ENCODE measurements around the gene SLC26A6. TPM values are rescaled to one million over a fixed set of nuclear protein-coding genes. Genes with fewer than 3 reads are reported as not detected.

The SLC26A6 gene
- total RNA-seq, 2 experiments from 2014 or later, result 58.0 to 61.5 TPM

GRCh38 chr3:48628277-48629017, 6.8 kb downstream of the SLC26A6 start:
- H3K27ac Mint-ChIP-seq, result no peak overlapping the region
- POLR2A ChIA-PET, result no interaction called here
- H3K36me3 Mint-ChIP-seq (ENCODE audit: low read depth), result peaks cover 47% of the 10 kb centered on the region

GRCh38 chr3:48625600-48625999, 9.7 kb downstream of the SLC26A6 start:
- ChIA-PET CTCF (interaction anchor here (4.2 kb wide), 1 partner anchor 9 kb away, joined by 42 read pairs; the partner anchor contains the start of gene SLC26A6), POLR2A (no interaction called here)
- Mint-ChIP-seq H3K9me3 (ENCODE audit: insufficient read depth) (no peaks in the 10 kb centered on the region), H3K36me3 (ENCODE audit: low read depth) (peaks cover 36% of the 10 kb centered on the region), H3K4me3 (no peak overlapping the region), H3K27ac (no peak overlapping the region), H3K4me1 (ENCODE audit: low read depth) (peaks cover 13% of the 10 kb centered on the region), H3K27me3 (ENCODE audit: low read depth) (no peaks in the 10 kb centered on the region)
- DNase-seq, result no peak
- ATAC-seq, result no peak

More at GRCh38 chr3:48628277-48629017, 6.8 kb downstream of the SLC26A6 start:
- ATAC-seq (no peak), DNase-seq (no peak)
- Mint-ChIP-seq H3K27me3 (ENCODE audit: low read depth) (no peaks in the 10 kb centered on the region), H3K4me3 (no peak overlapping the region), H3K9me3 (ENCODE audit: insufficient read depth) (no peaks in the 10 kb centered on the region), H3K4me1 (ENCODE audit: low read depth) (peaks cover 13% of the 10 kb centered on the region)
- CTCF ChIA-PET, result no interaction called here

GRCh38 chr3:48624767-48625166, 10.5 kb downstream of the SLC26A6 start:
- H3K27me3 Mint-ChIP-seq (ENCODE audit: low read depth), result no peaks in the 10 kb centered on the region
- no peak overlapping the region for H3K27ac Mint-ChIP-seq
- no peaks in the 10 kb centered on the region for H3K9me3 Mint-ChIP-seq (ENCODE audit: insufficient read depth)
- no peak for ATAC-seq
- ChIA-PET POLR2A (no interaction called here), CTCF (interaction anchor here (1.1 to 4.2 kb wide), 3 partner anchors 10 to 273 kb away, joined by 3 to 42 read pairs (median 5); partner anchors contain the start of gene SLC26A6)
- no peak for DNase-seq
- H3K4me1 Mint-ChIP-seq (ENCODE audit: low read depth), result peaks cover 13% of the 10 kb centered on the region
- peaks cover 33% of the 10 kb centered on the region for H3K36me3 Mint-ChIP-seq (ENCODE audit: low read depth)
- H3K4me3 Mint-ChIP-seq, result no peak overlapping the region

- peak overlapping the region; percentile 47 for H3K27ac Mint-ChIP-seq
- H3K4me3 Mint-ChIP-seq, result no peak overlapping the region
- CTCF ChIA-PET, result interaction anchor here (1.1 to 4.2 kb wide), 4 partner anchors 11 to 272 kb away, joined by 3 to 42 read pairs (median 4); partner anchors contain the start of genes NCKIPSD and SLC26A6
- H3K9me3 Mint-ChIP-seq (ENCODE audit: insufficient read depth), result no peaks in the 10 kb centered on the region
- ATAC-seq (no peak), DNase-seq (no peak)
- peaks cover 13% of the 10 kb centered on the region for H3K4me1 Mint-ChIP-seq (ENCODE audit: low read depth)
- POLR2A ChIA-PET, result interaction anchor here (0.6 kb wide), 2 partner anchors 92 to 293 kb away, joined by 3 read pairs; no protein-coding TSS in a partner anchor
- H3K36me3 Mint-ChIP-seq (ENCODE audit: low read depth), result peaks cover 26% of the 10 kb centered on the region
- H3K27me3 Mint-ChIP-seq (ENCODE audit: low read depth), result no peaks in the 10 kb centered on the region
Observed at GRCh38 chr3:48623851-48624547, 11.3 kb downstream of the SLC26A6 start.

GRCh38 chr3:48621461-48621869, 13.8 kb downstream of the SLC26A6 start, which contains the start of gene TMEM89:
TSS of gene TMEM89 (minus strand) at chr3:48621769. CDS start at chr3:48621756, 13 bp downstream.
- DNase-seq (no peak), ATAC-seq (no peak)
- no peak within 1 kb of the TSS for H3K27ac Mint-ChIP-seq
- no peaks in the 10 kb centered on the region for H3K27me3 Mint-ChIP-seq (ENCODE audit: low read depth)
- CTCF ChIA-PET, result no interaction called here
- H3K9me3 Mint-ChIP-seq (ENCODE audit: insufficient read depth), result peaks cover 8% of the 10 kb centered on the region
- POLR2A ChIA-PET, result interaction anchor here (0.7 kb wide), 1 partner anchor 8 kb away, joined by 6 read pairs; no protein-coding TSS in a partner anchor
- no peak within 1 kb of the TSS for H3K4me3 Mint-ChIP-seq
- peaks cover 13% of the 10 kb centered on the region for H3K4me1 Mint-ChIP-seq (ENCODE audit: low read depth)
- peaks cover 21% of the 10 kb centered on the region for H3K36me3 Mint-ChIP-seq (ENCODE audit: low read depth)

- ChIA-PET CTCF (no interaction called here), POLR2A (interaction anchor here (0.6 to 0.7 kb wide), 2 partner anchors 10 to 16 kb away, joined by 3 read pairs; partner anchors contain the start of gene UQCRC1)
- Mint-ChIP-seq H3K27ac (no peak overlapping the region), H3K4me3 (no peak overlapping the region), H3K27me3 (ENCODE audit: low read depth) (no peaks in the 10 kb centered on the region), H3K4me1 (ENCODE audit: low read depth) (peaks cover 10% of the 10 kb centered on the region), H3K36me3 (ENCODE audit: low read depth) (peaks cover 18% of the 10 kb centered on the region), H3K9me3 (ENCODE audit: insufficient read depth) (peaks cover 12% of the 10 kb centered on the region)
- ATAC-seq, result no peak
- DNase-seq, result no peak
Observed at GRCh38 chr3:48619541-48620524, 15.4 kb downstream of the SLC26A6 start.

- Mint-ChIP-seq H3K27me3 (ENCODE audit: low read depth) (no peaks in the 10 kb centered on the region), H3K27ac (no peak overlapping the region), H3K36me3 (ENCODE audit: low read depth) (peaks cover 9% of the 10 kb centered on the region), H3K9me3 (ENCODE audit: insufficient read depth) (peaks cover 12% of the 10 kb centered on the region), H3K4me3 (no peak overlapping the region), H3K4me1 (ENCODE audit: low read depth) (peaks cover 7% of the 10 kb centered on the region)
- ChIA-PET POLR2A (no interaction called here), CTCF (no interaction called here)
- DNase-seq, result no peak
- no peak for ATAC-seq
Observed at GRCh38 chr3:48617559-48617958, 17.7 kb downstream of the SLC26A6 start.

GRCh38 chr3:48614044-48614443, 21.2 kb downstream of the SLC26A6 start:
- ChIA-PET POLR2A (interaction anchor here (0.6 kb wide), 1 partner anchor 359 kb away, joined by 5 read pairs; no protein-coding TSS in a partner anchor), CTCF (interaction anchor here (1.2 to 1.6 kb wide), 2 partner anchors 10 to 213 kb away, joined by 3 to 5 read pairs; no protein-coding TSS in a partner anchor)
- no peak for DNase-seq
- Mint-ChIP-seq H3K9me3 (ENCODE audit: insufficient read depth) (peaks cover 12% of the 10 kb centered on the region), H3K4me3 (no peak overlapping the region), H3K27me3 (ENCODE audit: low read depth) (no peaks in the 10 kb centered on the region), H3K36me3 (ENCODE audit: low read depth) (peaks cover 10% of the 10 kb centered on the region), H3K4me1 (ENCODE audit: low read depth) (peaks cover 11% of the 10 kb centered on the region), H3K27ac (no peak overlapping the region)
- no peak for ATAC-seq

- H3K27me3 Mint-ChIP-seq (ENCODE audit: low read depth), result no peaks in the 10 kb centered on the region
- H3K4me3 Mint-ChIP-seq, result no peak overlapping the region
- peaks cover 17% of the 10 kb centered on the region for H3K36me3 Mint-ChIP-seq (ENCODE audit: low read depth)
- CTCF ChIA-PET, result interaction anchor here (1.6 kb wide), 1 partner anchor 12 kb away, joined by 5 read pairs; no protein-coding TSS in a partner anchor
- no peak for ATAC-seq
- H3K4me1 Mint-ChIP-seq (ENCODE audit: low read depth), result peaks cover 21% of the 10 kb centered on the region
- H3K27ac Mint-ChIP-seq, result no peak overlapping the region
- H3K9me3 Mint-ChIP-seq (ENCODE audit: insufficient read depth), result peaks cover 6% of the 10 kb centered on the region
- DNase-seq, result no peak
- POLR2A ChIA-PET, result interaction anchor here (0.6 kb wide), 1 partner anchor 55 kb away, joined by 3 read pairs; no protein-coding TSS in a partner anchor
Observed at GRCh38 chr3:48612309-48612708, 23.0 kb downstream of the SLC26A6 start.

- H3K4me1 Mint-ChIP-seq (ENCODE audit: low read depth), result peaks cover 21% of the 10 kb centered on the region
- H3K27ac Mint-ChIP-seq, result peak within 1 kb of the TSS; percentile 93
- peak within 1 kb of the TSS; percentile 91 for H3K4me3 Mint-ChIP-seq
- POLR2A ChIA-PET, result interaction anchor here (0.8 to 1.2 kb wide), 3 partner anchors 11 to 46 kb away, joined by 3 to 4 read pairs (median 4); no protein-coding TSS in a partner anchor
- H3K27me3 Mint-ChIP-seq (ENCODE audit: low read depth), result no peaks in the 10 kb centered on the region
- H3K9me3 Mint-ChIP-seq (ENCODE audit: insufficient read depth), result no peaks in the 10 kb centered on the region
- CTCF ChIA-PET, result interaction anchor here (1.0 to 3.1 kb wide), 4 partner anchors 14 to 209 kb away, joined by 3 to 29 read pairs (median 4); partner anchors contain the start of gene SLC26A6
- DNase-seq (peak; percentile 95), ATAC-seq (peak; percentile 100)
- peaks cover 31% of the 10 kb centered on the region for H3K36me3 Mint-ChIP-seq (ENCODE audit: low read depth)
Observed at GRCh38 chr3:48609088-48610005, 25.9 kb downstream of the SLC26A6 start, which contains the start of gene UQCRC1. TSS of gene UQCRC1 (minus strand) at chr3:48609646. CDS start at chr3:48609620, 26 bp downstream.

All from activated CD8-positive, alpha-beta T cell treated with anti-CD3 and anti-CD28 coated beads, Interleukin-2, amount 10 ng/mL, durations not matched to agents 7 days and 5 days (primary cell).